Esophagus squamous epithelium (tissue), 5 donors: ENCODE measurements around the gene CELF4. TPM values are rescaled to one million over a fixed set of nuclear protein-coding genes. Genes with fewer than 3 reads are reported as not detected.

Experiments
- DNase-seq: peaks from one replicate; lab custom pipeline; 2025; lab: John Stamatoyannopoulos, UW
- H3K27ac ChIP-seq, 4 donors: fragments of 200-600 bp; sonication (generic); one replicate each; pipeline ENCODE4 v1.5.1; 2016 to 2019; ENCODE audit warnings: mild to moderate bottlenecking in 1 of 4
- H3K27me3 ChIP-seq, 4 donors: fragments of 200-600 bp; sonication (generic); 1 replicate in 3 of 4; 2 replicates in 1 of 4; pipeline versions ENCODE4 v1.5.1 to v1.6.0; 2017 to 2021; ENCODE audit warnings: antibody characterized with exemption in 1 of 4
- H3K36me3 ChIP-seq, 3 donors: fragments of 200-600 bp; sonication (generic); one replicate each; pipeline ENCODE4 v1.5.1; 2016 to 2019
- H3K4me1 ChIP-seq, 3 donors: fragments of 200-600 bp; sonication (generic); one replicate each; pipeline ENCODE4 v1.5.1; 2017 to 2019
- H3K4me3 ChIP-seq, 4 donors: fragments of 200-600 bp; sonication (generic); 1 replicate in 3 of 4; 2 replicates in 1 of 4; pipeline ENCODE4 v1.5.1; 2016 to 2019; ENCODE audit warnings: mild to moderate bottlenecking in 2 of 4, moderate library complexity in 1 of 4
- H3K9me3 ChIP-seq, 3 donors: fragments of 200-600 bp; sonication (generic); one replicate each; pipeline ENCODE4 v1.5.1; 2016 to 2019
- POLR2A ChIP-seq, 4 donors: fragments of 450-650 bp; IDR thresholded peaks; one replicate each; pipeline ENCODE4 v1.6.1; 2017; ENCODE audit warnings: antibody characterized with exemption in 4 of 4, mild to moderate bottlenecking in 4 of 4, moderate library complexity in 3 of 4
- WGBS, 2 donors: methylation state at CpG; one replicate each; pipeline ENCODE4 v1.1.5; 2018; 5-methylcytosine and 5-hydroxymethylcytosine counted together
- intact Hi-C: fragments of 100-400 bp; cut with DNase I; formaldehyde crosslinking; loops from one replicate; pipeline ENCODE4 v1.15.0; 2022
- total RNA-seq, 4 donors: library from RNA; depleted of rRNA; stranded (reverse); fragments of >200 nt; gene quantifications; one replicate each; pipeline ENCODE4 v1.1.0, GENCODE V29; 2016
- TF ChIP-seq, protein P1 (sequence below), 6 experiments: fragments of 450-650 bp in 4 of 6; fragments of 200-600 bp in 2 of 6; sonication (generic) in 2 of 6; IDR thresholded peaks; one replicate each; pipeline ENCODE4 v1.5.1; 2016 to 2019; ENCODE audit warnings: antibody characterized with exemption in 6 of 6, mild to moderate bottlenecking in 4 of 6, moderate library complexity in 4 of 6
- donor health status: DM: yes; HTN: yes; CAD: no.

Gene CELF4
- total RNA-seq, 4 donors from 2014 or later: not detected

DNA sequence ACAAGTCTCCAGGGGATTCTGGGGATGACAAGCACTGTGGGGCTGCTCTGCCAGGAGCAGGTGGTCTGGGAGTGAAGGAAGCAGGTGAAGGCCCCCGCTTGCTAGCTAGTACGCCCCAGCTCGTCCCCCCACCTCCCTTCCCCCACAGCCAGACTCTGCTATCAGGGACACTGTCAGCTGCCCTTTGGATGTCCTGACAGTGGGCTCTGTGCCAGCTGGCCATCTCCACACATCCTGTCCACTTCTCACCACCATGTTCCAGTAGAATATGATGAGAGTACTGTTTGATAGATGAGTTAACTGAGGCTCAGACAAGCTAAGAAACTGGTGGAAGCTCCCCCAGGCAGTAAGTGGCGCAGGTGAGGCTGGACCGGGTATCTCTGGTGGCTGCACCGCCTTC lies 276.2 kb downstream of the CELF4 start:
- Histone ChIP-seq H3K9me3 (no peaks in the 10 kb centered on the region), H3K4me1 (no peaks in the 10 kb centered on the region), H3K27ac (no peak overlapping the region), H3K4me3 (no peak overlapping the region), H3K36me3 (no peaks in the 10 kb centered on the region), H3K27me3 (peaks cover 0 to 8% (median 0%) of the 10 kb centered on the region in 4 donors)
- 77 to 89% methylated on average over 3 to 6 of the region's 6 CpGs for WGBS, 2 donors
- no peak for TF ChIP-seq POLR2A (IDR thresholded peaks at IDR 0.05)
- TF ChIP-seq, protein P1, sequence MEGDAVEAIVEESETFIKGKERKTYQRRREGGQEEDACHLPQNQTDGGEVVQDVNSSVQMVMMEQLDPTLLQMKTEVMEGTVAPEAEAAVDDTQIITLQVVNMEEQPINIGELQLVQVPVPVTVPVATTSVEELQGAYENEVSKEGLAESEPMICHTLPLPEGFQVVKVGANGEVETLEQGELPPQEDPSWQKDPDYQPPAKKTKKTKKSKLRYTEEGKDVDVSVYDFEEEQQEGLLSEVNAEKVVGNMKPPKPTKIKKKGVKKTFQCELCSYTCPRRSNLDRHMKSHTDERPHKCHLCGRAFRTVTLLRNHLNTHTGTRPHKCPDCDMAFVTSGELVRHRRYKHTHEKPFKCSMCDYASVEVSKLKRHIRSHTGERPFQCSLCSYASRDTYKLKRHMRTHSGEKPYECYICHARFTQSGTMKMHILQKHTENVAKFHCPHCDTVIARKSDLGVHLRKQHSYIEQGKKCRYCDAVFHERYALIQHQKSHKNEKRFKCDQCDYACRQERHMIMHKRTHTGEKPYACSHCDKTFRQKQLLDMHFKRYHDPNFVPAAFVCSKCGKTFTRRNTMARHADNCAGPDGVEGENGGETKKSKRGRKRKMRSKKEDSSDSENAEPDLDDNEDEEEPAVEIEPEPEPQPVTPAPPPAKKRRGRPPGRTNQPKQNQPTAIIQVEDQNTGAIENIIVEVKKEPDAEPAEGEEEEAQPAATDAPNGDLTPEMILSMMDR (IDR thresholded peaks at IDR 0.05): no peak
- DNase-seq: no peak
- intact Hi-C loops: no loop called here

DNA sequence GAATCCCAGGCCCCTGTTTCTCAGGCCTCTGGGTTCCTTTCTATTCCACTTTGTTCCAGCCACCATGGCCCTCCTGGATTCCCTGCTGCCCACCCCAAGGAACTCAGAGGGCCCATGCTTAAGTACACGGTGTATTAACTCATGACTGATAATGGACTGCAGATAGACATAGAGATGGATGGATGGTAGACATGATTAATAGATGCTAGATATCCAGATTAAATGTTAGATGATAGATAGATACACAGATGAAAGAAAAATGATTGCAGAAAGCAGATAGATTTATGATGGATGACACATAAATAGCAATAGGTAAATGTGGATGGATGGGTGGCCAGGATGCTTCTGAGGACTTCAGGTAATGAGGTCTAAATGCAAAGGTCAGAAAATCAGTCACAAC lies 278.0 kb downstream of the CELF4 start:
- intact Hi-C loops: no loop called here
- no peak overlapping the region for H3K4me3 ChIP-seq
- WGBS, 2 donors: 18 to 23% methylated on average over 1 of the region's 1 CpG
- no peak overlapping the region for H3K27ac ChIP-seq
- DNase-seq: no peak
- H3K9me3 ChIP-seq: no peaks in the 10 kb centered on the region
- no peaks in the 10 kb centered on the region for H3K4me1 ChIP-seq
- H3K27me3 ChIP-seq: peaks cover 0 to 20% (median 0%) of the 10 kb centered on the region in 4 donors
- H3K36me3 ChIP-seq: no peaks in the 10 kb centered on the region
- no peak for TF ChIP-seq POLR2A (IDR thresholded peaks at IDR 0.05)
- TF ChIP-seq, protein P1 (IDR thresholded peaks at IDR 0.05): no peak

DNA sequence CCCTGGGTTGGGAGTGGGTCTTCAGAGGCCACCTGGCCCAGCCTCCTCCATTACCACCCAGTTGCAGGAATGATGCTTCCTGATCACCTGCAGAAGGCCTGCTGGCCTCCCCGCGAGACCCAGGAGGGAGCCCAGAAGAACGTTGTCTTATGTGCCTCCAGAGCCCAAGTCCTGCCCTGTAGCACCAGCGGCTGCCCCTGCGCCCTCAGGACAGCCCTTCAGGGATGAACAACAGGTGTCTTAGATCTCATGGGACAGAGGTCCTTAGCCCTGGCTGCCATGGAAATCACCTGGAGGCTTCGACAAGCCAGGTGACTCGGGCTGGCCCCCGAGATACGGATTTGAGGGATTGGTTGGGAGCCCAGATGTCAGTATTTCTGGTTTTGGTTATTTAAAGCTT lies 278.8 kb downstream of the CELF4 start:
- no peaks in the 10 kb centered on the region for H3K9me3 ChIP-seq
- no peak for DNase-seq
- TF ChIP-seq, protein P1 (IDR thresholded peaks at IDR 0.05): no peak
- TF ChIP-seq POLR2A (IDR thresholded peaks at IDR 0.05): no peak
- 58 to 71% methylated on average over 3 of the region's 9 CpGs for WGBS, 2 donors
- H3K4me3 ChIP-seq: no peak overlapping the region
- H3K4me1 ChIP-seq: no peaks in the 10 kb centered on the region
- H3K36me3 ChIP-seq: no peaks in the 10 kb centered on the region
- intact Hi-C loops: no loop called here
- no peak overlapping the region for H3K27ac ChIP-seq
- peaks cover 0 to 28% (median 0%) of the 10 kb centered on the region in 4 donors for H3K27me3 ChIP-seq

DNA sequence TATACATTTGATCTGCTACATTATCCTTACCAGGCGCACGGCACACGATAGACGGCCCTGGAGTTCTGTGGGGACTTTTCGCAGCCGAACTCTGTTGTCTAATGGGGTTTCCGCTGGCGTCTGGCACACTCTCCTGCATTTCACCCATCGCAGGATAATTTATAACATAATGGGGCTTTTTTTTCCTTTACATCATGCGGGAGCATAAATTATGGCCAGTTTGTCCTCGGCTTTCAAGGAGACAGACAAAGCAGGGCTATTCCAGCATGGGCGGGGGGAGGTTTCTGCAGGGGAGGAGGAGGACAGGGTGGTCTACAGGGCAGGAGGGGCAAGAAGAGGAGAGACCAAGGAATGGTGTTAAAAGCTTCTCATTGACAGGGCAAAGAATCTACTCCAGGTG lies 279.8 kb downstream of the CELF4 start:
- Histone ChIP-seq H3K27me3 (peaks cover 0 to 38% (median 0%) of the 10 kb centered on the region in 4 donors), H3K4me1 (no peaks in the 10 kb centered on the region), H3K9me3 (no peaks in the 10 kb centered on the region), H3K36me3 (no peaks in the 10 kb centered on the region), H3K27ac (no peak overlapping the region), H3K4me3 (no peak overlapping the region)
- WGBS, 2 donors: 81 to 90% methylated on average over 2 to 12 of the region's 12 CpGs
- intact Hi-C loops: no loop called here
- TF ChIP-seq POLR2A (IDR thresholded peaks at IDR 0.05): no peak
- TF ChIP-seq, protein P1 (IDR thresholded peaks at IDR 0.05): no peak
- DNase-seq: no peak

DNA sequence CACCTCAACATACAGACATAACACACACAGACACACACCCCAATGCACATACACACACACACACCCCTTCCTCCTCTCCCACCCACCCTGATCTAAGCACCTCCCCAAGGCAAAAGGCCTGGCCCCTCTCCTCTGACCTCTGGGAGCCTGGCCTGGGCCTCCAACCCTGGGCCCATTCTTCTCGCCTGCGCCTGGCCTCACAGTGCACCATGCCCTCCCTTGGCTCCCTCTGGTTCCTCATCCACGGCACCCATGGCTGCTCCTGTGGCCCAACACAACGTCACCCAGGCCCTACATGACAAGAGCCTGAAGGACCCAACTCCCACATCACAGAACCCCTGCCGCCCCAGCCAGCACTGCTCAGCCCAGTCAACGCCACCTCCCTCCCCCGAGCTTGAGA lies 281.3 kb downstream of the CELF4 start:
- Histone ChIP-seq H3K36me3 (no peaks in the 10 kb centered on the region), H3K4me3 (no peak overlapping the region), H3K4me1 (no peaks in the 10 kb centered on the region), H3K27me3 (peaks cover 0 to 53% (median 0%) of the 10 kb centered on the region in 4 donors), H3K27ac (no peak overlapping the region), H3K9me3 (no peaks in the 10 kb centered on the region)
- 88 to 92% methylated on average over 3 of the region's 7 CpGs for WGBS, 2 donors
- TF ChIP-seq, protein P1 (IDR thresholded peaks at IDR 0.05): no peak
- TF ChIP-seq POLR2A (IDR thresholded peaks at IDR 0.05): no peak
- intact Hi-C loops: no loop called here
- DNase-seq: no peak
